ENCODE measurements around the gene SHROOM3.

GRCh38 chr4:76459291-76459723, 24.3 kb downstream of the SHROOM3 start:
- TF ChIP-seq, protein P1, sequence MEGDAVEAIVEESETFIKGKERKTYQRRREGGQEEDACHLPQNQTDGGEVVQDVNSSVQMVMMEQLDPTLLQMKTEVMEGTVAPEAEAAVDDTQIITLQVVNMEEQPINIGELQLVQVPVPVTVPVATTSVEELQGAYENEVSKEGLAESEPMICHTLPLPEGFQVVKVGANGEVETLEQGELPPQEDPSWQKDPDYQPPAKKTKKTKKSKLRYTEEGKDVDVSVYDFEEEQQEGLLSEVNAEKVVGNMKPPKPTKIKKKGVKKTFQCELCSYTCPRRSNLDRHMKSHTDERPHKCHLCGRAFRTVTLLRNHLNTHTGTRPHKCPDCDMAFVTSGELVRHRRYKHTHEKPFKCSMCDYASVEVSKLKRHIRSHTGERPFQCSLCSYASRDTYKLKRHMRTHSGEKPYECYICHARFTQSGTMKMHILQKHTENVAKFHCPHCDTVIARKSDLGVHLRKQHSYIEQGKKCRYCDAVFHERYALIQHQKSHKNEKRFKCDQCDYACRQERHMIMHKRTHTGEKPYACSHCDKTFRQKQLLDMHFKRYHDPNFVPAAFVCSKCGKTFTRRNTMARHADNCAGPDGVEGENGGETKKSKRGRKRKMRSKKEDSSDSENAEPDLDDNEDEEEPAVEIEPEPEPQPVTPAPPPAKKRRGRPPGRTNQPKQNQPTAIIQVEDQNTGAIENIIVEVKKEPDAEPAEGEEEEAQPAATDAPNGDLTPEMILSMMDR (IDR thresholded peaks at IDR 0.05) = no peak
- no peak for TF ChIP-seq ZFX (IDR thresholded peaks at IDR 0.05; ENCODE audit: borderline replicate concordance)
